ENCODE results near the gene MARS1.
A peak's percentile ranks its signal among the peaks of the same experiment; 100 is the strongest.

The MARS1 gene

GRCh38 chr12:57549909-57550640 is 62.2 kb downstream of the MARS1 start, which contains the start of gene KIF5A:
Gene KIF5A, plus strand, starts transcription at chr12:57550044. Its CDS starts 228 bp downstream, at chr12:57550272.
- DNase-seq (ENCODE audit: low read depth, low spot score): no peak

GRCh38 chr12:57550641-57551549 is 63.0 kb downstream of the MARS1 start:
- DNase-seq (ENCODE audit: low read depth, low spot score): no peak
- in situ Hi-C loops (cut with HindIII; ENCODE audit: low sequenced_read_pairs): no loop called here
- H3K4me3 ChIP-seq (ENCODE audit: low read depth, low read length): peak overlapping the region; percentile 65
- no peak for TF ChIP-seq CTCF (IDR thresholded peaks at IDR 0.05; ENCODE audit: low read depth, low read length)

More at GRCh38 chr12:57549909-57550640, 62.2 kb downstream of the MARS1 start, which contains the start of gene KIF5A:
- in situ Hi-C loops (cut with HindIII; ENCODE audit: low sequenced_read_pairs): no loop called here
- peak within 1 kb of the TSS; percentile 65 for H3K4me3 ChIP-seq (ENCODE audit: low read depth, low read length)
- no peak for TF ChIP-seq CTCF (IDR thresholded peaks at IDR 0.05; ENCODE audit: low read depth, low read length)

GRCh38 chr12:57551637-57552305 is 63.9 kb downstream of the MARS1 start:
- DNase-seq (ENCODE audit: low read depth, low spot score): no peak
- in situ Hi-C loops (cut with HindIII; ENCODE audit: low sequenced_read_pairs): no loop called here
- H3K4me3 ChIP-seq (ENCODE audit: low read depth, low read length): no peak overlapping the region
- TF ChIP-seq CTCF (IDR thresholded peaks at IDR 0.05; ENCODE audit: low read depth, low read length): no peak

GRCh38 chr12:57552306-57552651 is 64.4 kb downstream of the MARS1 start:
- no peak for TF ChIP-seq CTCF (IDR thresholded peaks at IDR 0.05; ENCODE audit: low read depth, low read length)
- in situ Hi-C loops (cut with HindIII; ENCODE audit: low sequenced_read_pairs): no loop called here
- DNase-seq (ENCODE audit: low read depth, low spot score): no peak

GRCh38 chr12:57552835-57553313 is 65.0 kb downstream of the MARS1 start:
- TF ChIP-seq CTCF (IDR thresholded peaks at IDR 0.05; ENCODE audit: low read depth, low read length): no peak
- H3K4me3 ChIP-seq (ENCODE audit: low read depth, low read length): no peak overlapping the region
- peak; percentile 46 for DNase-seq (ENCODE audit: low read depth, low spot score)
- in situ Hi-C loops (cut with HindIII; ENCODE audit: low sequenced_read_pairs): no loop called here

More at GRCh38 chr12:57552306-57552651, 64.4 kb downstream of the MARS1 start:
- H3K4me3 ChIP-seq (ENCODE audit: low read depth, low read length): no peak overlapping the region

Data from astrocyte of the spinal cord (primary cell).